ENCODE data around the gene FMN1.

FMN1 gene

GRCh38 chr15:33190539-33190938 lies 4.0 kb downstream of the FMN1 start:
- no peak overlapping the region for H3K4me2 ChIP-seq
- H2AFZ ChIP-seq (ENCODE audit: low read depth), result no peak overlapping the region
- no peak overlapping the region for H3K9ac ChIP-seq
- no peaks in the 10 kb centered on the region for H4K20me1 ChIP-seq (ENCODE audit: insufficient read depth)
- no peak overlapping the region for H3K4me3 ChIP-seq (IDR thresholded peaks at IDR 0.05; ENCODE audit: insufficient read depth, low read depth, low read length)
- peaks cover 13% of the 10 kb centered on the region for H3K4me1 ChIP-seq (ENCODE audit: low read depth, poor library complexity, severe bottlenecking)
- no peaks in the 10 kb centered on the region for H3K36me3 ChIP-seq (ENCODE audit: insufficient read depth)
- TF ChIP-seq CTCF (conservative IDR thresholded peaks at IDR 0.05; ENCODE audit: low read depth, low read length), result no peak
- no peaks in the 10 kb centered on the region for H3K27me3 ChIP-seq (ENCODE audit: insufficient read depth, low read depth)
- H3K79me2 ChIP-seq (ENCODE audit: insufficient read depth, low read depth), result no peaks in the 10 kb centered on the region
- H3K27ac ChIP-seq, result no peak overlapping the region

- TF ChIP-seq CTCF (conservative IDR thresholded peaks at IDR 0.05; ENCODE audit: low read depth, low read length), result no peak
- no peak overlapping the region for H3K27ac ChIP-seq
- H3K36me3 ChIP-seq (ENCODE audit: insufficient read depth), result no peaks in the 10 kb centered on the region
- H3K9ac ChIP-seq, result no peak overlapping the region
- H4K20me1 ChIP-seq (ENCODE audit: insufficient read depth), result no peaks in the 10 kb centered on the region
- H3K27me3 ChIP-seq (ENCODE audit: insufficient read depth, low read depth), result no peaks in the 10 kb centered on the region
- peaks cover 13% of the 10 kb centered on the region for H3K4me1 ChIP-seq (ENCODE audit: low read depth, poor library complexity, severe bottlenecking)
- no peaks in the 10 kb centered on the region for H3K79me2 ChIP-seq (ENCODE audit: insufficient read depth, low read depth)
- no peak overlapping the region for H2AFZ ChIP-seq (ENCODE audit: low read depth)
- no peak overlapping the region for H3K4me2 ChIP-seq
- H3K4me3 ChIP-seq (IDR thresholded peaks at IDR 0.05; ENCODE audit: insufficient read depth, low read depth, low read length), result no peak overlapping the region
Observed at GRCh38 chr15:33188641-33189257, 5.8 kb downstream of the FMN1 start.

GRCh38 chr15:33188159-33188558 lies 6.4 kb downstream of the FMN1 start:
- no peak for TF ChIP-seq CTCF (conservative IDR thresholded peaks at IDR 0.05; ENCODE audit: low read depth, low read length)
- Histone ChIP-seq H3K79me2 (ENCODE audit: insufficient read depth, low read depth) (no peaks in the 10 kb centered on the region), H3K4me2 (no peak overlapping the region), H3K4me1 (ENCODE audit: low read depth, poor library complexity, severe bottlenecking) (peaks cover 13% of the 10 kb centered on the region), H3K27me3 (ENCODE audit: insufficient read depth, low read depth) (no peaks in the 10 kb centered on the region), H3K27ac (no peak overlapping the region), H3K9ac (no peak overlapping the region), H3K36me3 (ENCODE audit: insufficient read depth) (no peaks in the 10 kb centered on the region), H3K4me3 (IDR thresholded peaks at IDR 0.05; ENCODE audit: insufficient read depth, low read depth, low read length) (no peak overlapping the region), H2AFZ (ENCODE audit: low read depth) (no peak overlapping the region), H4K20me1 (ENCODE audit: insufficient read depth) (no peaks in the 10 kb centered on the region)

GRCh38 chr15:33183334-33183733 lies 11.2 kb downstream of the FMN1 start:
- Histone ChIP-seq H3K4me1 (ENCODE audit: low read depth, poor library complexity, severe bottlenecking) (peaks cover 13% of the 10 kb centered on the region), H2AFZ (ENCODE audit: low read depth) (no peak overlapping the region), H4K20me1 (ENCODE audit: insufficient read depth) (no peaks in the 10 kb centered on the region), H3K4me2 (no peak overlapping the region), H3K27me3 (ENCODE audit: insufficient read depth, low read depth) (no peaks in the 10 kb centered on the region), H3K27ac (no peak overlapping the region), H3K9ac (no peak overlapping the region), H3K4me3 (IDR thresholded peaks at IDR 0.05; ENCODE audit: insufficient read depth, low read depth, low read length) (no peak overlapping the region), H3K79me2 (ENCODE audit: insufficient read depth, low read depth) (no peaks in the 10 kb centered on the region), H3K36me3 (ENCODE audit: insufficient read depth) (no peaks in the 10 kb centered on the region)
- no peak for TF ChIP-seq CTCF (conservative IDR thresholded peaks at IDR 0.05; ENCODE audit: low read depth, low read length)
